GM12878 (cell line): ENCODE measurements around the gene TEDC1. TPM values are rescaled to one million over a fixed set of nuclear protein-coding genes. Genes with fewer than 3 reads are reported as not detected.

ENCODE experiments used
- ATAC-seq: fragments of 200-7000 bp; cut with Tn5 transposase; 3 replicates; pipeline ENCODE4 v1.9.1; 2020; ENCODE audit warnings: mild to moderate bottlenecking, moderate library complexity
- BruUV-seq: library from RNA; stranded (reverse); fragments of 400-500 nt; replicated peaks from 2 replicates; lab custom pipeline; 2021; lab: Mats Ljungman, UMichigan
- CTCF ChIA-PET: fragments of 300-600 bp; sonication (Branson Sonifier 250); formaldehyde crosslinking; extraction: SDS; loops from one replicate; lab custom pipeline; 2021; ENCODE audit warnings: inconsistent platforms; lab: Yijun Ruan, JAX
- POLR2A ChIA-PET: fragments of 350-600 bp; formaldehyde crosslinking; extraction: SDS; loops from one replicate; lab custom pipeline; 2021; ENCODE audit warnings: inconsistent platforms; lab: Charles Lee
- RAD21 ChIA-PET: fragments of 300-600 bp; sonication (Branson Sonifier 250); formaldehyde crosslinking; loops from one replicate; lab custom pipeline; 2023; ENCODE audit warnings: antibody characterized with exemption; ENCODE audit not compliant: unreplicated experiment; lab: Charles Lee
- SMC1A ChIA-PET: fragments of 300-600 bp; sonication (Branson Sonifier 250); formaldehyde crosslinking; loops from one replicate; lab custom pipeline; 2023; ENCODE audit not compliant: unreplicated experiment, uncharacterized antibody; lab: Charles Lee
- DNase-seq: peaks from one replicate; pipeline ENCODE4 v3.0.0-alpha.2; 2011; ENCODE audit warnings: low read depth, low spot score
- FAIRE-seq: peaks from 3 replicates; lab custom pipeline; 2011; peaks lifted over from hg19 to GRCh38; lab: Jason Lieb, UNC
- H2AFZ ChIP-seq: 2 replicates; pipeline ENCODE4 v1.6.0; 2011; ENCODE audit warnings: low read depth, low read length, control low read depth; ENCODE audit not compliant: control insufficient read depth
- H3K27ac ChIP-seq: 2 replicates; pipeline ENCODE4 v1.5.1; 2011; ENCODE audit warnings: control low read depth; ENCODE audit not compliant: control insufficient read depth, insufficient read depth
- H3K27me3 ChIP-seq, 2 experiments: replicated peaks in 1 of 2; 2 replicates each; pipeline versions ENCODE4 v1.6.0 to v1.6.1; 2011; ENCODE audit warnings: low read length in 1 of 2; ENCODE audit not compliant: control insufficient read depth in 2 of 2, insufficient read depth in 2 of 2
- H3K36me3 ChIP-seq, 2 experiments: 2 replicates each; pipeline ENCODE4 v1.5.1; 2011; ENCODE audit warnings: low read length in 1 of 2; ENCODE audit not compliant: control insufficient read depth in 2 of 2, insufficient read depth in 2 of 2
- H3K4me1 ChIP-seq: 2 replicates; pipeline ENCODE4 v1.6.1; 2011; ENCODE audit warnings: mild to moderate bottlenecking, low read length, moderate library complexity, mixed read lengths; ENCODE audit not compliant: control insufficient read depth, insufficient read depth
- H3K4me2 ChIP-seq: 2 replicates; pipeline ENCODE4 v1.6.0; 2011; ENCODE audit warnings: control low read depth; ENCODE audit not compliant: control insufficient read depth, insufficient read depth
- H3K4me3 ChIP-seq: fragments of 200-600 bp; sonication (generic); 2 replicates; pipeline ENCODE4 v1.5.1; 2016
- H3K79me2 ChIP-seq: 2 replicates; pipeline ENCODE4 v1.6.0; 2011; ENCODE audit warnings: low read length; ENCODE audit not compliant: control insufficient read depth, insufficient read depth
- H3K9ac ChIP-seq: 2 replicates; pipeline ENCODE4 v1.8.0; 2011; ENCODE audit warnings: low read length, control low read depth, mixed read lengths; ENCODE audit not compliant: control insufficient read depth, insufficient read depth
- H3K9me3 ChIP-seq: replicated peaks from 3 replicates; pipeline ENCODE4 v1.5.1; 2011; ENCODE audit warnings: mild to moderate bottlenecking, low read length; ENCODE audit not compliant: control insufficient read depth, insufficient read depth
- H4K20me1 ChIP-seq: 2 replicates; pipeline ENCODE4 v1.6.0; 2011; ENCODE audit not compliant: control insufficient read depth, insufficient read depth
- POU2F2 ChIP-seq: IDR thresholded peaks from 3 replicates; pipeline ENCODE4 v1.6.1; 2011; ENCODE audit warnings: low read depth, mild to moderate bottlenecking, low read length, borderline replicate concordance
- WGBS: methylation state at CpG from one replicate; pipeline ENCODE4 v1.1.6; 2016; ENCODE audit warnings: low lambda C conversion rate; ENCODE audit not compliant: insufficient replicate concordance, insufficient coverage; ENCODE audit errors: missing lambda C conversion rate; 5-methylcytosine and 5-hydroxymethylcytosine counted together
- in situ Hi-C: fragments of 300-500 bp; cut with MboI; formaldehyde crosslinking; loops from 9 replicates; pipeline ENCODE4 v1.14.3; 2018; ENCODE audit warnings: mixed read lengths
- intact Hi-C: fragments of 100-400 bp; cut with micrococcal nuclease; formaldehyde crosslinking; loops from one replicate; pipeline ENCODE4 v1.14.2; 2022; ENCODE audit not compliant: unreplicated experiment
- polyA plus RNA-seq, 11 experiments: library from polyadenylated mRNA; depleted of rRNA in 4 of 11; unstranded in 6 of 11; stranded (reverse) in 5 of 11; fragments of >200 nt; fragmentation: Nextera tagmentation in 4 of 11; fragmentation: Illumina TruSeq in 1 of 11; extraction: Ambion mirVana in 4 of 11; extraction: Trizol in 1 of 11; gene quantifications; 1 replicate in 1 of 11; 2 replicates in 10 of 11; pipeline versions ENCODE4 v1.2.1 to v1.2.3, GENCODE V29; 2011 to 2016; ENCODE audit warnings: inconsistent platforms in 2 of 11, missing spikeins in 2 of 11, low read depth in 1 of 11
- total RNA-seq, 4 experiments: library from RNA; depleted of rRNA in 3 of 4; stranded (reverse); fragments of >200 nt in 3 of 4; fragmentation: Illumina TruSeq in 1 of 4; extraction: Trizol in 1 of 4; gene quantifications; 2 replicates each; pipeline versions ENCODE4 v1.2.1 to v1.2.3, GENCODE V29; 2013 to 2021
- TF ChIP-seq, protein P1 (sequence below): fragments of 450-650 bp; conservative IDR thresholded peaks from 2 replicates; pipeline ENCODE4 v1.6.1; 2017; ENCODE audit warnings: mild to moderate bottlenecking, moderate library complexity

The TEDC1 gene
- total and polyA plus RNA-seq, 10 of the 15 experiments (the other 5 are each of a cell fraction or from before 2014, with no cell fraction given), result 0.19 to 34.2 (median 14.5) TPM

DNA sequence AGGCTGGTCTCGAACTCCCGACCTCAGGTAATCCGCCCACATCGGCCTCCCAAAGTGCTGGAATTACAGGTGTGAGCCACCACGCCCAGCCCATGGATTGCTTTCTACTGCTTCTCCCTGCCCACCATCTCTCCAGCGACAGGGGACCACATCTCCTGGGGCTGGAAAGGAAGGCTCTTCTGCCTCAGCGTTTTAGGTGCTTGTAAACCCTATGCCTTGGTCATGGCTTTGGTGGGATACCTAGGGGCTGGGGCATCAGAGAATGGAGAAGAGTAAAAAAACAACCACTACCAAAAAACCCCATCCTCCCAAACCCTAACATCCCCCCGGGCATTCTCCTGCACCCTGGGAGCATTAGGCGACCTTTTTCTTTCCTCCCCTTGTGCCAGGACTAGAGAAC, 34.3 kb downstream of the TEDC1 start:
- ChIA-PET CTCF (interaction anchor here (0.7 kb wide), 1 partner anchor 44 kb away, joined by 3 read pairs; no protein-coding TSS in a partner anchor), SMC1A (no interaction called here), RAD21 (no interaction called here), POLR2A (no interaction called here)
- no TSS peak for BruUV-seq
- H3K9ac ChIP-seq, result no peak overlapping the region
- no peaks in the 10 kb centered on the region for H3K79me2 ChIP-seq
- in situ Hi-C loops, result no loop called here
- ATAC-seq, result no peak
- no peaks in the 10 kb centered on the region for H3K9me3 ChIP-seq
- FAIRE-seq, result no peak
- H3K27me3 ChIP-seq, result peaks cover 5 to 7% of the 10 kb centered on the region in 2 experiments; a peak in 3 of 4 replicates
- intact Hi-C loops, result loop anchor here (5.0 kb wide), 2 partner anchors 33 to 323 kb away; partner anchors contain the start of gene TEDC1
- no peak overlapping the region for H3K4me2 ChIP-seq
- no peak overlapping the region for H3K4me3 ChIP-seq
- no peaks in the 10 kb centered on the region for H3K36me3 ChIP-seq
- no peak overlapping the region for H3K27ac ChIP-seq
- 50% methylated on average over 9 of the region's 9 CpGs for WGBS
- peaks cover 4% of the 10 kb centered on the region for H3K4me1 ChIP-seq
- TF ChIP-seq, protein P1, sequence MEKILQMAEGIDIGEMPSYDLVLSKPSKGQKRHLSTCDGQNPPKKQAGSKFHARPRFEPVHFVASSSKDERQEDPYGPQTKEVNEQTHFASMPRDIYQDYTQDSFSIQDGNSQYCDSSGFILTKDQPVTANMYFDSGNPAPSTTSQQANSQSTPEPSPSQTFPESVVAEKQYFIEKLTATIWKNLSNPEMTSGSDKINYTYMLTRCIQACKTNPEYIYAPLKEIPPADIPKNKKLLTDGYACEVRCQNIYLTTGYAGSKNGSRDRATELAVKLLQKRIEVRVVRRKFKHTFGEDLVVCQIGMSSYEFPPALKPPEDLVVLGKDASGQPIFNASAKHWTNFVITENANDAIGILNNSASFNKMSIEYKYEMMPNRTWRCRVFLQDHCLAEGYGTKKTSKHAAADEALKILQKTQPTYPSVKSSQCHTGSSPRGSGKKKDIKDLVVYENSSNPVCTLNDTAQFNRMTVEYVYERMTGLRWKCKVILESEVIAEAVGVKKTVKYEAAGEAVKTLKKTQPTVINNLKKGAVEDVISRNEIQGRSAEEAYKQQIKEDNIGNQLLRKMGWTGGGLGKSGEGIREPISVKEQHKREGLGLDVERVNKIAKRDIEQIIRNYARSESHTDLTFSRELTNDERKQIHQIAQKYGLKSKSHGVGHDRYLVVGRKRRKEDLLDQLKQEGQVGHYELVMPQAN, result no peak
- no peak for TF ChIP-seq POU2F2
- no peaks in the 10 kb centered on the region for H4K20me1 ChIP-seq
- DNase-seq, result no peak
- H2AFZ ChIP-seq, result no peak overlapping the region
